ENCODE results near the gene TRAP1. TPM values are rescaled to one million over a fixed set of nuclear protein-coding genes. Genes with fewer than 3 reads are reported as not detected.

Gene TRAP1
- total RNA-seq, 2 donors from 2014 or later: 61.4 to 65.0 TPM

Other genes starting within 250 kb of the TRAP1 start
- gene C16orf90, start 222.0 kb downstream of the TRAP1 start, total RNA-seq: not detected
- 10 to 100 TPM; 20.9 to 25.8 TPM for gene CLUAP1, start 216.5 kb downstream of the TRAP1 start, total RNA-seq
- gene NLRC3, start 140.1 kb downstream of the TRAP1 start, total RNA-seq: 1 to 10 TPM in 1 of 2 donors, under 1 TPM in 1; 0.81 to 1.0 TPM
- 1 to 10 TPM; 4.5 to 4.9 TPM for gene SLX4, start 105.9 kb downstream of the TRAP1 start, total RNA-seq
- 1 to 10 TPM; 4.0 to 6.2 TPM for gene DNASE1, start 62.8 kb downstream of the TRAP1 start, total RNA-seq
- 10 to 100 TPM; 48.4 to 56.8 TPM for gene CREBBP, start 163.2 kb upstream of the TRAP1 start, total RNA-seq